Heart left ventricle (tissue), 16 donors: Measurements from ENCODE around the gene FARP1. TPM values are rescaled to one million over a fixed set of nuclear protein-coding genes. Genes with fewer than 3 reads are reported as not detected.

ENCODE experiments used
- ATAC-seq, 4 donors: fragments of 200-7000 bp; cut with Tn5 transposase; one replicate each; pipeline ENCODE4 v1.9.1; 2020 to 2022; ENCODE audit warnings: moderate library complexity in 4 of 4, mild to moderate bottlenecking in 3 of 4, moderate number of reproducible peaks in 1 of 4
- DNase-seq, 5 donors: peaks; one replicate each; pipeline ENCODE4 v3.0.0-alpha.2; 2020
- H3K27ac ChIP-seq, 12 donors: fragments of 200-600 bp; sonication (generic) in 4 of 12; one replicate each; pipeline versions ENCODE4 v1.5.0 to v1.8.0; 2016 to 2022; ENCODE audit warnings: mild to moderate bottlenecking in 2 of 12
- H3K27me3 ChIP-seq, 9 donors: fragments of 200-600 bp; sonication (generic) in 2 of 9; one replicate each; pipeline versions ENCODE4 v1.5.1 to v1.8.0; 2016 to 2022; ENCODE audit warnings: mild to moderate bottlenecking in 3 of 9
- H3K36me3 ChIP-seq, 9 donors: fragments of 200-600 bp; sonication (generic) in 2 of 9; one replicate each; pipeline versions ENCODE4 v1.5.0 to v1.8.0; 2018 to 2022; ENCODE audit warnings: mild to moderate bottlenecking in 2 of 9
- H3K4me1 ChIP-seq, 12 donors: fragments of 200-600 bp; sonication (generic) in 4 of 12; one replicate each; pipeline versions ENCODE4 v1.5.0 to v1.8.0; 2016 to 2022; ENCODE audit warnings: mild to moderate bottlenecking in 3 of 12
- H3K4me3 ChIP-seq, 12 donors: fragments of 200-600 bp; sonication (generic) in 4 of 12; one replicate each; pipeline versions ENCODE4 v1.5.0 to v1.8.0; 2017 to 2022; ENCODE audit warnings: mild to moderate bottlenecking in 9 of 12, moderate library complexity in 4 of 12
- H3K9me3 ChIP-seq, 12 donors: fragments of 200-600 bp; sonication (generic) in 4 of 12; one replicate each; pipeline versions ENCODE4 v1.5.0 to v1.8.0; 2016 to 2022; ENCODE audit warnings: mild to moderate bottlenecking in 1 of 12
- CTCF ChIP-seq, 12 donors: fragments of 200-600 bp; sonication (generic) in 4 of 12; IDR thresholded peaks; one replicate each; pipeline versions ENCODE4 v1.5.0 to v1.8.0; 2018 to 2022; ENCODE audit warnings: antibody characterized with exemption in 12 of 12, mild to moderate bottlenecking in 5 of 12
- POLR2A ChIP-seq, 2 donors: fragments of 450-650 bp; IDR thresholded peaks; one replicate each; pipeline ENCODE4 v1.6.1; 2017; ENCODE audit warnings: antibody characterized with exemption in 2 of 2, mild to moderate bottlenecking in 2 of 2, moderate library complexity in 2 of 2
- WGBS, 4 donors: extraction: QIAGEN DNeasy Blood & Tissue Kit in 2 of 4; methylation state at CpG; one replicate each; pipeline versions ENCODE4 v1.1.5 to v1.1.7; 2013 to 2018; 5-methylcytosine and 5-hydroxymethylcytosine counted together
- intact Hi-C, 10 donors: fragments of 100-400 bp; cut with DNase I; formaldehyde crosslinking; loops; one replicate each; pipeline versions ENCODE4 v1.11.1 to v1.14.2; 2022
- polyA plus RNA-seq, 2 donors: library from polyadenylated mRNA; stranded (reverse); fragments of 200-250 nt; gene quantifications; one replicate each; pipeline ENCODE4 v1.2.3, GENCODE V29; 2013
- total RNA-seq, 9 donors: library from RNA; depleted of rRNA in 2 of 9; stranded (reverse); fragments of >200 nt in 2 of 9; fragmentation: NEBNext Ultra II Directional in 3 of 9; extraction: Animal tissue kit (Norgen Biotek cat#: 25700) in 3 of 9; gene quantifications; one replicate each; pipeline versions ENCODE4 v1.1.0 to v1.2.4, GENCODE V29; 2016 to 2023
- donor health status: ischemic (EF 13 %, LVEDD 7.1; RV severe dilation, severe dysfunction).
- donor health status: healthy with polysubstance abuse.
- donor health status: DM: no; HTN: yes; CAD: no.
- donor health status: DM: no; HTN: no; CAD: no.
- donor health status: ischemic (EF 25% LVEDD 6.9; RV normal size, moderate dysfunction).
- donor health status: ischemic (EF 25% LVEDD 5.7; RV mildly dilated, moderate dysfunction).
- donor health status: healthy.
- donor health status: DM: yes; HTN: yes; CAD: no.
- donor health status: ischemic (EF 35%, LVEDD 5.7; RV mildly dilated, moderate dysfunction).
- donor health status: nonischemic (EF 11% LVEDD 7.7; RV severe dilation, severe dysfunction).
- donor health status: DM: yes; HTN: yes; CAD: no.
- donor health status: PGD.
- donor health status: ischemic (EF 29% LVEDD 5.4; RV normal size, mild dysfunction).
- donor health status: nonischemic (EF 23%, LVEDD 6.1; RV moderate dilation, normal function).

FARP1 gene
- total and polyA plus RNA-seq, 11 donors, result 7.7 to 51.8 (median 22.3) TPM

GRCh38 chr13:98254513-98254912 is 111.6 kb downstream of the FARP1 start:
- ATAC-seq (no peak), DNase-seq (no peak)
- Histone ChIP-seq H3K4me1 (peaks cover 0 to 12% (median 5%) of the 10 kb centered on the region in 12 donors), H3K27me3 (no peaks in the 10 kb centered on the region), H3K9me3 (no peaks in the 10 kb centered on the region), H3K27ac (no peak overlapping the region), H3K36me3 (no peaks in the 10 kb centered on the region), H3K4me3 (no peak overlapping the region)
- WGBS, 4 donors, result 97 to 98% (median 97%) methylated on average over 2 of the region's 2 CpGs
- TF ChIP-seq CTCF (IDR thresholded peaks at IDR 0.05) (no peak), POLR2A (IDR thresholded peaks at IDR 0.05) (no peak)
- intact Hi-C loops, result no loop called here

GRCh38 chr13:98258226-98258625 is 115.3 kb downstream of the FARP1 start:
- 93 to 95% (median 95%) methylated on average over 4 of the region's 4 CpGs for WGBS, 4 donors
- Histone ChIP-seq H3K9me3 (no peaks in the 10 kb centered on the region), H3K4me1 (peaks cover 0 to 10% (median 1%) of the 10 kb centered on the region in 12 donors), H3K4me3 (no peak overlapping the region), H3K27me3 (no peaks in the 10 kb centered on the region), H3K36me3 (no peaks in the 10 kb centered on the region), H3K27ac (no peak overlapping the region)
- ATAC-seq (no peak), DNase-seq (no peak)
- TF ChIP-seq POLR2A (IDR thresholded peaks at IDR 0.05), result no peak
- no peak for TF ChIP-seq CTCF (IDR thresholded peaks at IDR 0.05)
- intact Hi-C loops, result no loop called here

GRCh38 chr13:98260357-98261164 is 117.7 kb downstream of the FARP1 start:
- Histone ChIP-seq H3K4me3 (no peak overlapping the region), H3K9me3 (no peaks in the 10 kb centered on the region), H3K4me1 (peaks cover 0 to 7% (median 0%) of the 10 kb centered on the region in 12 donors), H3K27me3 (no peaks in the 10 kb centered on the region), H3K27ac (peak overlapping the region in 1 of 12 donors; percentile 55), H3K36me3 (no peaks in the 10 kb centered on the region)
- TF ChIP-seq CTCF (IDR thresholded peaks at IDR 0.05) (no peak), POLR2A (IDR thresholded peaks at IDR 0.05) (no peak)
- WGBS, 4 donors, result 65 to 89% (median 79%) methylated on average over 7 to 8 of the region's 8 CpGs
- DNase-seq (no peak), ATAC-seq (peak in 2 of 4 donors; percentile 24 to 67)
- intact Hi-C loops, result no loop called here

GRCh38 chr13:98261165-98261702 is 118.3 kb downstream of the FARP1 start:
- ATAC-seq (no peak), DNase-seq (no peak)
- Histone ChIP-seq H3K4me1 (peaks cover 0 to 8% (median 0%) of the 10 kb centered on the region in 12 donors), H3K27me3 (no peaks in the 10 kb centered on the region), H3K4me3 (no peak overlapping the region), H3K27ac (peak overlapping the region in 1 of 12 donors; percentile 55), H3K9me3 (no peaks in the 10 kb centered on the region), H3K36me3 (no peaks in the 10 kb centered on the region)
- intact Hi-C loops, result no loop called here
- 86 to 89% (median 87%) methylated on average over 5 to 6 of the region's 6 CpGs for WGBS, 4 donors
- TF ChIP-seq POLR2A (IDR thresholded peaks at IDR 0.05) (no peak), CTCF (IDR thresholded peaks at IDR 0.05) (no peak)
